GM12874 (cell line): ENCODE measurements around the gene HTRA2.

Source experiments
- CTCF ChIP-seq: IDR thresholded peaks from 2 replicates; pipeline ENCODE4 v1.5.1; 2011; ENCODE audit warnings: low read depth, mild to moderate bottlenecking, control low read depth, low read length, moderate library complexity; ENCODE audit not compliant: insufficient read depth

HTRA2 gene

GRCh38 chr2:74529357-74530238 is at the start of gene HTRA2, which contains the start of gene AUP1:
TSS of gene HTRA2 (plus strand) at chr2:74529933. CDS start at chr2:74530007, 74 bp downstream.
TSS of gene AUP1 (minus strand) at chr2:74529706. CDS start at chr2:74529629, 77 bp downstream.
- no peak for TF ChIP-seq CTCF

GRCh38 chr2:74481431-74481830 is 48.3 kb upstream of the HTRA2 start:
- TF ChIP-seq CTCF, result no peak

DNA sequence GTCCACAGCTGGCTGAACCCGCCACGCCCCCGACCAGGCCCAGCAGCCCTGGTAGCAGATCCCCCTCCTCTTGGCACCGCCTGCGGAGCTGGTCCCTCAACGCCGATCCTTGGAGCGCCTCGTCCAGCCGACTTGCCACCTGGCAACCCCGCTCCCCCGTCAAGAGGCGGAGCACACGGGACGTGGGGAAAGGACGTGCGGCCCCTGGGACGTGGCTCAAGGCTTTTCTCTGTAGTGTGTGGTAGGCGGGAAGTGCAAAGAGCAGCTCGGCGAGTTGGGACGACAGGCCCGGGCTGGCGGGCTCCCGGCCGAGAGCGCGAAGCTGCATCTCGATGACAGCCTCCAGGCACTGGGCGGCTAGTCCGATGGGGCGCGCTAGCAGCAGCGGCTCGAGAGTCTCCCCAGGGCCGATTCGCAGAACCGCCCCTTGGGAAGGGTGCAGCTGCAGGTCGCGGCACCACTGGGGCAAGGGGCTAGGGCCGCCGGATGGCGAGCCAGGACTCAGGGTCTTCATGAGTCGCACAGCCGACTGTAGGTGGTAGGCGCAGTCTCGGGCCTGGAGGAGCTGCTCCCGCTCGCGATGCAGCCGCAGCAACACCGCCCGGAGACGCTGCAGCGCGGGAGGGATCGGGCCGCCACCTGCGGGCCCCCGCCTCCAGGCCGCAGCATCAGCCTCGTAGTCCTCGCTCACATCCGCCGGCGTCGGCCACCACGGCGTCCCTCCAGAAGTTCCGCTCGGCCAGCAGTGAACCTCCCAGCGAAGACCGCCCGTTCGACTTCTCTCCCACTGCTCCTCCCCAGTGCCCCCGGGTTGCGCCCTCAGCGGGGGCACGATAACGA is 47.6 kb upstream of the HTRA2 start:
- no peak for TF ChIP-seq CTCF

DNA sequence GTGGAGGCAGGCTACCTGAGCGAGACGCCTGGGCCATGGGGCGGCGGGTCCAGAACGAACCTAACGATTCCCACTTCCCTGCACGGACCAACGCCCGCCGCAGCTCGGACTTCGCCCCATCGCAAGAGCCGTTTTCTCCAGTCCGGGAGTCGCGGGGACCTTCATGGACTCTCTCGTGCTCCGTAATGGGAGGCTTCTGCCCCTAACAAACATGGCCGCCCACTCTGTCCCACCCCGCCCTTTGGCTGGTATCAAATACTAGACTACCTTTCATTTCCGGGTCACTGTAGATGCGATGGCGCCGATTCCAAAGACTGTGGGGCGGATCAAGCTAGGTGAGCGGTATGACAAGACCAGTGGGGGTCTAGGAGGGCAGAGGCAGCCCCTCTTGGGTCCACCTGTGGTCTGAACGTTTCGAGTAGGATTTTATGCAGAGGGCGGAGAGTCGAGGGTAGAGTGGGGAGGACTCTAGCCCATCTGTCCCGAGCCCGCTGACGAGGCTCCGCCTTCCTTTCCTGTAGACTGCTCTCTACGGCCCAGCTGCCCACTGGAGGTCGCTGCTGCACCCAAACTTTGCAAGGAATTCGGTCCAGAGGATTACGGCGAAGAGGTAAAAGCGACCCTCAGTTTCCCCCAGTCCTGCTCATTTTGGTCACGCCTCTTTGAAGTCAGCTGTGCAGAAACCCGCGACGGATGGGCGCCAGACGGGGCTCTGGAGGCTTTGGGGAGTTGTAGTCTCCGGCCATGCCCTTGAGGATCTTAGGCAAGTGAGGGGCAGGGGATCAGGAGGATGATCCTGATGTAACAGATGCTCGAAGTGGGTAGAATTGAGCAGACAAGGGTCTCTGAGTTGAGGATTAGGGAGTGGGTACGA is 46.7 kb upstream of the HTRA2 start, which contains the start of the genes CCDC142 and TTC31:
Gene CCDC142, minus strand, starts transcription at position 198 of the 874 bp plus-strand sequence. Its CDS starts 161 bp downstream, at position 37.
Gene TTC31, plus strand, starts transcription at position 281 of the 874 bp plus-strand sequence. Its CDS starts 15 bp downstream, at position 296.
- TF ChIP-seq CTCF, result peak; percentile 91

DNA sequence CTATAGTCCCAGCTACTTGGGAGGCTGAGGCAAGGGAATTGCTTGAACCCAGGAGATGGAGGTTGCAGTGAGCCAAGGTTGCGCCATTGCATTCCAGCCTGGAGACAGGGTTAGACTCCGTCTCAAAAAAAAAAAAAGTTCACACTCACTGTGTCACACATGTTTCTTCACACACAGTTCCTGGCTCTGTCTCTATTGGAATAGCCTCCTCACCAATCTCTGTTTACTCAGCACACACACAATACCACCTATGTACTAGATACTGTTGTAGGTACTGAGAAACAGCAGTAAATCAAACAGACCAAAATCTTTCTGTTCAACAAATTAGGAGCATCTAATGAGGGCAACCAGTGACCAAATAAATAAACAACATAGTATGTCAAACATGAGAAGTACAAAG is 43.6 kb upstream of the HTRA2 start:
- no peak for TF ChIP-seq CTCF

DNA sequence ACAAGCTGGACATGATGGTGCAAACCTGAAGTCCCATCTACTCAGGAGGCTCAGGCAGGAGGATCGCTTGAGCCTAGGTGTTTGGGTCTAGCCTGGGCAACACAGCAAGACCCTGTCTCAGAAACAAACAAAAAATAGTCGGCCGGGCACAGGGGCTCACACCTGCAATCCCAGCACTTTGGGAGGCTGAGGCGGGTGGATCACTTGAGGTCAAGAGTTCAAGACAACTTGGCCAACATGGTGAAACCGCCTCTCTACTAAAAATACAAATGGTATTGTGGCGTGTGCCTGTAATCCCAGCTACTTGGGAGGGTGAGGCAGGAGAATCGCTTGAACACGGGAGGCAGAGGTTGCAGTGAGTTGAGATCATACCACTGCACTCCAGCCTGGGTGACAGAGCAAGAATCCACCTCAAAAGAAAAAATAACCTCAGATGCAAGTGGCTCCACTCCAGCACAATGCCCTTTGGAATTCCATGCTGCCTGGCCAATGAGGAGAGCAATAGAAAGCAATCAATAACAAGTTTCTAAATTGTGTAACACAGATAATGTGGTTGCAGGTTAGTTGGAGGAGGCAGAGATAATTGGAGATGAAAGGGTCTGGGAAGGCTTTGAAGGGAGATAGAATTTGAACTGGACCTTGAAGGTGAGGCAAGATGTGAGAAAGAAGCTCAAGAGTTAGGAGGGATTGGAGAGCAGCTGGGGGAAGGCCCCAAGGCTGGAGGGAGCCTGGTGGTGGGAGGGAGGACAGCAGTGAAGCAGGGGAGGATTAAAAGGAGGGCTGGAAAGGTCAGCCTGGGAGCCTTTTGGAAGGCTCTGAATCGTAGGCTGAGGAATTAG is 40.9 kb upstream of the HTRA2 start:
- no peak for TF ChIP-seq CTCF
